Right ventricle myocardium inferior (tissue), 1 donor: Measurements from ENCODE around the gene CDKN2AIPNL. TPM values are rescaled to one million over a fixed set of nuclear protein-coding genes. Genes with fewer than 3 reads are reported as not detected.

Experiments
- ATAC-seq: fragments of 200-7000 bp; cut with Tn5 transposase; one replicate; pipeline ENCODE4 v1.9.1; 2020; ENCODE audit warnings: mild to moderate bottlenecking, moderate library complexity
- DNase-seq: peaks from one replicate; pipeline ENCODE4 v3.0.0; 2021; ENCODE audit errors: missing footprints
- intact Hi-C: fragments of 100-400 bp; cut with DNase I; formaldehyde crosslinking; loops from one replicate; pipeline ENCODE4 v1.11.0; 2022
- total RNA-seq: library from RNA; stranded (reverse); fragmentation: NEBNext Ultra II Directional; extraction: Animal tissue kit (Norgen Biotek cat#: 25700); gene quantifications from one replicate; pipeline ENCODE4 v1.2.1, GENCODE V29; 2021
- donor health status: DM: no; HTN: yes; CAD: no; lungs with severe emphysema.

Gene CDKN2AIPNL
- total RNA-seq, 1 donor from 2014 or later = 45.7 TPM

DNA sequence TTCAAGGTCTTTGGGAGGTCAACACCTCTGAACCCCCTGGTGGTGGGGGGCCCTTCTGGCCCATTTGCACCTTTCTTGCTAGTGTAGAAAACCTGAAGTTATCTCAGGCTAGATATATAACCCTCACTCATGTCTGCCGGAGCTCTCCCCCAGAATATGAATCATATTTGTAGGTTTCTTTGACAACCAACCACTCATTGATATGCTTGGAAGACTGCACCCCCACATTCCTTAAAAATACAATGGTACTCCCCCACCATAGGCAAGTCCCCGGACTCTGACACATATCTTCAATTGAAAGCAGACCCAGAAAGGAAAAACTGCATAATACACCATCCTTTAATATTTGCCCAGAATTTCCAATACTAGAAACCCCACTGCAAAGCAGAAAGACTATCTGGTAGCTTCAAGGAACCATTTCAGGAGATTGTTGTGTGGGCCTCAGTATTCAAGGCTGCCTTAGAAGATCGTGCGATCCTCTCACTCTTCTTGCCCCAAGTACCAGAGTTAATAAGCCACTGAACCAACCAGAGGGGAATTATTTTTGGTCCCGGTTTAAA lies 41.3 kb downstream of the CDKN2AIPNL start:
- DNase-seq (no peak), ATAC-seq (no peak)
- intact Hi-C loops = loop anchor here (2.0 to 5.0 kb wide), 2 partner anchors 156 to 202 kb away; no protein-coding TSS in a partner anchor

DNA sequence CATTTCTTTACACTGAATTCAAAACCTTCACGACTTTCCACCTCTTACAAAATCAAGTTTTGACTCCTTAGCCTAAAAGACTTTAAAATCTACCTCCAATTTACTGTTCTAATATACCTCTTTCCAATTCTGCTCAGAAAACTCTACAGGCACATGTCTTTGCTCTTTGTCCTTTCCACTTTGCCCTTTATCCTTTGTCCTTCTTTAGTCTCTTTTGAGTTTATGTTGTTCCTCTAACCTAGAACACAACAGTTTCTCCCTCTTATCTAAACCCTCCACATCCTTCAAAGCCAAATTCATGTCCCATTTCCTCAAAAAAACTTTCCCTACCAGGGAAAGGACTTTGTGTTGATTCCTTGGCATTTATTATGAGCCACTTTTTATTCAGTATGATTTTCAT lies 46.1 kb downstream of the CDKN2AIPNL start:
- no peak for DNase-seq
- intact Hi-C loops = no loop called here
- ATAC-seq = no peak

DNA sequence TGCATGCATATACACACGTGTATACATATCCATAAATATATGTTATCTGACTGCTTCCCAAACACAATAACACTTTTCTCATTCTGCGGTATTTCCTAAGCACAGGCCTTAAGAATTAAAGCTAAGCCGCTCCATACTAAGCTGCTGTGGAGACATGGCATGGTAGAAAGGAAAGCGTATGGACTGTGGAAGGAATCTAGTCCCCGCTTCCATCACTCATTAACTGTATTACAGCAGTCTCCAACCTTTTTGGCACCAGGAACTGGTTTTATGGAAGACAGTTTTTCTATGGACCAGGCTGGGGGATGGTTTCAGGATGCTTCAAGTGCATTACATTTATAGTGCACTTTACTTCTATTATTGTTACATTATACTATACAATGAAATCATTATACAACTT lies 56.0 kb downstream of the CDKN2AIPNL start:
- DNase-seq (no peak), ATAC-seq (no peak)
- intact Hi-C loops = no loop called here

Other genes starting within 250 kb of the CDKN2AIPNL start
- 458 TPM for gene SKP1, start 234.9 kb downstream of the CDKN2AIPNL start, total RNA-seq
- 149 TPM for gene PPP2CA, start 185.8 kb downstream of the CDKN2AIPNL start, total RNA-seq
- gene CDKL3, start 44.7 kb downstream of the CDKN2AIPNL start, total RNA-seq = 4.7 TPM
- 258 TPM for gene UBE2B, start 40.3 kb downstream of the CDKN2AIPNL start, total RNA-seq
- 24.6 TPM for gene JADE2, start 113.8 kb upstream of the CDKN2AIPNL start, total RNA-seq
- gene SAR1B, start 220.9 kb upstream of the CDKN2AIPNL start, total RNA-seq = 92.5 TPM
- gene SEC24A, start 236.9 kb upstream of the CDKN2AIPNL start, total RNA-seq = 6.9 TPM